ENCODE measurements around the gene PRDM5.

Gene PRDM5

GRCh38 chr4:120948382-120948781, 25.9 kb upstream of the PRDM5 start:
- H3K4me3 ChIP-seq (ENCODE audit: low read depth, low read length): no peak overlapping the region
- no peak for DNase-seq (ENCODE audit: low read depth)
- no peak for TF ChIP-seq CTCF (conservative IDR thresholded peaks at IDR 0.05; ENCODE audit: low read depth, low read length)

- no peak for TF ChIP-seq CTCF (conservative IDR thresholded peaks at IDR 0.05; ENCODE audit: low read depth, low read length)
- no peak overlapping the region for H3K4me3 ChIP-seq (ENCODE audit: low read depth, low read length)
- no peak for DNase-seq (ENCODE audit: low read depth)
These were observed 20.2 kb upstream of the PRDM5 start for GRCh38 chr4:120942776-120943175.

- no peak overlapping the region for H3K4me3 ChIP-seq (ENCODE audit: low read depth, low read length)
- no peak for DNase-seq (ENCODE audit: low read depth)
- TF ChIP-seq CTCF (conservative IDR thresholded peaks at IDR 0.05; ENCODE audit: low read depth, low read length): peak; percentile 4
These were observed 18.0 kb upstream of the PRDM5 start for GRCh38 chr4:120940547-120940946.

- no peak for TF ChIP-seq CTCF (conservative IDR thresholded peaks at IDR 0.05; ENCODE audit: low read depth, low read length)
- H3K4me3 ChIP-seq (ENCODE audit: low read depth, low read length): no peak overlapping the region
- no peak for DNase-seq (ENCODE audit: low read depth)
These were observed 17.2 kb upstream of the PRDM5 start for GRCh38 chr4:120939693-120940092.

- H3K4me3 ChIP-seq (ENCODE audit: low read depth, low read length): no peak overlapping the region
- no peak for TF ChIP-seq CTCF (conservative IDR thresholded peaks at IDR 0.05; ENCODE audit: low read depth, low read length)
- no peak for DNase-seq (ENCODE audit: low read depth)
These were observed 7.3 kb upstream of the PRDM5 start for GRCh38 chr4:120929847-120930246.

GRCh38 chr4:120927801-120928409, 5.4 kb upstream of the PRDM5 start:
- no peak overlapping the region for H3K4me3 ChIP-seq (ENCODE audit: low read depth, low read length)
- no peak for DNase-seq (ENCODE audit: low read depth)
- TF ChIP-seq CTCF (conservative IDR thresholded peaks at IDR 0.05; ENCODE audit: low read depth, low read length): no peak

GRCh38 chr4:120926358-120927025, 4.0 kb upstream of the PRDM5 start:
- H3K4me3 ChIP-seq (ENCODE audit: low read depth, low read length): no peak overlapping the region
- no peak for DNase-seq (ENCODE audit: low read depth)
- TF ChIP-seq CTCF (conservative IDR thresholded peaks at IDR 0.05; ENCODE audit: low read depth, low read length): no peak
